NOMO-1 (cell line): ENCODE measurements around the gene NDUFA12.

ENCODE experiments used
- DNase-seq, 2 experiments: peaks; one replicate each; lab custom pipeline; 2025; ENCODE audit not compliant: unreplicated experiment in 2 of 2; lab: John Stamatoyannopoulos, UW

NDUFA12 gene

GRCh38 chr12:94982456-94982855 lies 21.0 kb downstream of the NDUFA12 start:
- DNase-seq, result no peak

GRCh38 chr12:94980577-94980976 lies 22.9 kb downstream of the NDUFA12 start:
- DNase-seq, result no peak

- no peak for DNase-seq
Measured at GRCh38 chr12:94979941-94980340, 23.6 kb downstream of the NDUFA12 start.

GRCh38 chr12:94977766-94978468 lies 25.6 kb downstream of the NDUFA12 start:
- no peak for DNase-seq

- no peak for DNase-seq
Measured at GRCh38 chr12:94973221-94973620, 30.3 kb downstream of the NDUFA12 start.

- DNase-seq, result no peak
Measured at GRCh38 chr12:94972795-94973194, 30.7 kb downstream of the NDUFA12 start.

GRCh38 chr12:94971923-94972322 lies 31.6 kb downstream of the NDUFA12 start:
- DNase-seq, result no peak

GRCh38 chr12:94970560-94970959 lies 32.9 kb downstream of the NDUFA12 start:
- no peak for DNase-seq

GRCh38 chr12:94969424-94969823 lies 34.1 kb downstream of the NDUFA12 start:
- peak in 1 of 2 experiments; percentile 11 for DNase-seq

GRCh38 chr12:94965982-94966630 lies 37.4 kb downstream of the NDUFA12 start:
- no peak for DNase-seq

GRCh38 chr12:94963649-94964048 lies 39.8 kb downstream of the NDUFA12 start:
- no peak for DNase-seq

- no peak for DNase-seq
Measured at GRCh38 chr12:94962670-94963069, 40.8 kb downstream of the NDUFA12 start.

GRCh38 chr12:94961911-94962310 lies 41.6 kb downstream of the NDUFA12 start:
- DNase-seq, result no peak

- DNase-seq, result no peak
Measured at GRCh38 chr12:94961256-94961824, 42.2 kb downstream of the NDUFA12 start.

GRCh38 chr12:94957006-94957405 lies 46.5 kb downstream of the NDUFA12 start:
- DNase-seq, result no peak

- DNase-seq, result no peak
Measured at GRCh38 chr12:94954948-94955592, 48.4 kb downstream of the NDUFA12 start.

- DNase-seq, result no peak
Measured at GRCh38 chr12:94954029-94954685, 49.3 kb downstream of the NDUFA12 start.

GRCh38 chr12:94952325-94952724 lies 51.2 kb downstream of the NDUFA12 start:
- no peak for DNase-seq

- DNase-seq, result no peak
Measured at GRCh38 chr12:94951071-94951934, 52.2 kb downstream of the NDUFA12 start.

- no peak for DNase-seq
Measured at GRCh38 chr12:94948232-94948810, 55.2 kb downstream of the NDUFA12 start.
